GM10248 (cell line): ENCODE data around the gene GSTM4.
"Not testable (repeated sequence)": the region's sequence is repeated elsewhere in the genome, so short reads cannot be mapped to it uniquely, and the experiment has no call there.

Experiments
- CTCF ChIA-PET: fragments of 300-600 bp; sonication (Branson Sonifier 250); formaldehyde crosslinking; extraction: SDS; loops from one replicate; lab custom pipeline; 2021; ENCODE audit warnings: antibody characterized with exemption; lab: Yijun Ruan, JAX
- POLR2A ChIA-PET: fragments of 350-650 bp; sonication (Branson Sonifier 250); formaldehyde crosslinking; extraction: SDS; loops from one replicate; lab custom pipeline; 2020; ENCODE audit warnings: antibody characterized with exemption; lab: Yijun Ruan, JAX
- DNase-seq: peaks from one replicate; pipeline ENCODE4 v3.0.0; 2012; ENCODE audit errors: extremely low spot score
- TF ChIP-seq, protein P1 (sequence below): IDR thresholded peaks from 2 replicates; pipeline ENCODE4 v1.5.1; 2012; ENCODE audit warnings: mild to moderate bottlenecking, low read depth; ENCODE audit errors: extremely low read depth, missing control alignments, control extremely low read depth

GSTM4 gene

DNA sequence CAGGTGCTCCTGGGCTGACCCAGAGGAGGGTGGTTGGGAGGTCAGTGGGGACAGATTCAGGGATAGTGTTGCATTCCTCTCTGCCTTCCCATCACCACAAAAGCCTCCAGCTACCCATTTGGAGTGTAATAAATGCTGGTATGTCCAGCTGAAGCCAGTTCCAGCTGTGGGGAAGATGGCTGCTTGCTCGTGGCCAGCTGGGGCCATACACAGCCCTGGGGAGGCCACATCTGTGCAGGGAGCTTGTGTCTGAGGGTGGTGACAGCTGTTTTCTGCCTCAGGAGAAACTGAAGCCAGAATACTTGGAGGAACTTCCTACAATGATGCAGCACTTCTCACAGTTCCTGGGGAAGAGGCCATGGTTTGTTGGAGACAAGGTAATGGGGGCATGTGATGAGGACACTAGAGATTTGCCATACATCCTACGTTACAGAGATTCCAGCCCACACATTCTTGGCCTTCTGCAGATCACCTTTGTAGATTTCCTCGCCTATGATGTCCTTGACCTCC lies 2.7 kb downstream of the GSTM4 start:
- ChIA-PET POLR2A (interaction anchor here (0.7 kb wide), 1 partner anchor 109 kb away, joined by 3 read pairs; no protein-coding TSS in a partner anchor), CTCF (interaction anchor here (1.2 to 9.3 kb wide), 3 partner anchors 9 to 19 kb away, joined by 3 to 108 read pairs (median 6); no protein-coding TSS in a partner anchor)
- TF ChIP-seq, protein P1, sequence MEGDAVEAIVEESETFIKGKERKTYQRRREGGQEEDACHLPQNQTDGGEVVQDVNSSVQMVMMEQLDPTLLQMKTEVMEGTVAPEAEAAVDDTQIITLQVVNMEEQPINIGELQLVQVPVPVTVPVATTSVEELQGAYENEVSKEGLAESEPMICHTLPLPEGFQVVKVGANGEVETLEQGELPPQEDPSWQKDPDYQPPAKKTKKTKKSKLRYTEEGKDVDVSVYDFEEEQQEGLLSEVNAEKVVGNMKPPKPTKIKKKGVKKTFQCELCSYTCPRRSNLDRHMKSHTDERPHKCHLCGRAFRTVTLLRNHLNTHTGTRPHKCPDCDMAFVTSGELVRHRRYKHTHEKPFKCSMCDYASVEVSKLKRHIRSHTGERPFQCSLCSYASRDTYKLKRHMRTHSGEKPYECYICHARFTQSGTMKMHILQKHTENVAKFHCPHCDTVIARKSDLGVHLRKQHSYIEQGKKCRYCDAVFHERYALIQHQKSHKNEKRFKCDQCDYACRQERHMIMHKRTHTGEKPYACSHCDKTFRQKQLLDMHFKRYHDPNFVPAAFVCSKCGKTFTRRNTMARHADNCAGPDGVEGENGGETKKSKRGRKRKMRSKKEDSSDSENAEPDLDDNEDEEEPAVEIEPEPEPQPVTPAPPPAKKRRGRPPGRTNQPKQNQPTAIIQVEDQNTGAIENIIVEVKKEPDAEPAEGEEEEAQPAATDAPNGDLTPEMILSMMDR = no peak
- DNase-seq = no peak

DNA sequence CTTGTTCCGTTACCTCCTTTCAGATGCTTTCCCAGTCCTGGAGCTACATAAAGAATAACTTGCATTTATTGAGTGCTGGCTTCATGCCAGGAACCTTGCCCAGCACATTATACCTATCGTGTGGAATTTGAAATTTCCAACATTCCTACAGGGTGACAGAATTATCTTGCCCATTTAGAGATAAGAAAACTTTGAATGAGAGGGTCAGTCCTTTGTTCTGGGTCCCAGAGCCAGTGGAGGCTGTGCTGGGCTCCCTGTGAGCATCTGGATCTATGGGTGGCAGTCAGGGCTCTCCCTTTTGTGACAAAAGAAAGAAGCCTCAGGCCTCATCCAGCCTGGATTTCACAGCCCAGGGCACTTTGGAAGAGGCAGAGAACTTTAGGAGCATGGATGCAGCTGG lies 3.2 kb downstream of the GSTM4 start:
- TF ChIP-seq, protein P1 = no peak
- CTCF ChIA-PET = interaction anchor here (1.1 to 9.3 kb wide), 3 partner anchors 10 to 19 kb away, joined by 3 to 108 read pairs (median 6); no protein-coding TSS in a partner anchor
- POLR2A ChIA-PET = no interaction called here
- DNase-seq = no peak

DNA sequence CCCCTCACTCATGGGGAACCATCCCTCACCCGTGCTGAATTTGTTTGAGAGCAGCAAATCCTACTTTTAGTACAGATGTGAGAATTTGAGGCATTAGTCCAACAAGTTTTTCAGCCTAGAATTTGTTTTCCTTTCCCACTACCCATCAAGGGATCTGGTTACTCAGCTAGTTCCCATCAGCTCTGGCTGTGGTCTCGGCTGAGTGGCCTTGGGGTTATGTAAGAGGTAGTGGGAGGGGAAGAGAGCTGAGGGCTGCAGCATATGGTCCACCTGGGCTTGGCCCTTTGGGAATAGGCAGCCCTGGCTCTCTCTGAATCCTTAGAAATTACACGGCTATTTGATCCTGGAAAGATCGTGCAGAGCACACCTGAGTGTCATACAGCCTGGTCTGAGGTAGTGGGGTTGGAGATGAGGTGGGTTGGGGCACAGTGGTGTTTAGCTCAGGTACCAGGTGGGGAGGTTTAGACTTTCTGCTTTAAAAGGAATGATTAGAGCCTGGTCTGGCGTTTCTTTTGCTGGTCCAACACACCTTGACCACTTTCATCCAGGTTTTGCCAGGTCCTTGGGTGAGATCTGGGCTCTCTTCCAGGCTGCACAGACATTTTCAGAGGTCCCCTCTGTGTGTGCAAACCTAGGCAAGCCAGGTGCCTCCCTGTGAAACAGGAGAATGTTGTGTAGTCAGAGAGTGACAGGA lies 4.2 kb downstream of the GSTM4 start:
- ChIA-PET POLR2A (no interaction called here), CTCF (interaction anchor here (0.6 to 9.3 kb wide), 5 partner anchors 9 to 166 kb away, joined by 3 to 108 read pairs (median 3); partner anchors contain the start of gene CYB561D1)
- DNase-seq = no peak

DNA sequence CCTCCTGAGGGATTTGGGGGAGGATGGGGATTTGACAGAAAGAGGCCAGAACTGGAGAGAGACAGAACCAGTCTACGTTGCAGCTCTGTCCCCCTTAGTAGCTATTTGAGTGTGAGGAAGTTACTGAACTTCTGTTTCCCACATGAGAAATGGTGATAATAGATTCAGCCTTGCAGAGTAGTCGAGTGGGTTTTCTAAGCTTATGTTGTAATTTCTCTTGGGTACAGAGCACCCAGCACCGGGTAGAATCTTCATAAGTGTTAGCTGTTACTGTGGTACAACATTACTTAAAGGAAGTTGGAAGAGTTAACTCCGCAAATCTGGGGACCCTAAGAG lies 4.8 kb downstream of the GSTM4 start:
- CTCF ChIA-PET = interaction anchor here (0.6 to 9.3 kb wide), 4 partner anchors 10 to 167 kb away, joined by 3 to 108 read pairs (median 3); partner anchors contain the start of gene CYB561D1
- POLR2A ChIA-PET, DNase-seq: not testable (repeated sequence)

More for the DNA sequence above, 4.2 kb downstream of the GSTM4 start:
- TF ChIP-seq, protein P1 = no peak

DNA sequence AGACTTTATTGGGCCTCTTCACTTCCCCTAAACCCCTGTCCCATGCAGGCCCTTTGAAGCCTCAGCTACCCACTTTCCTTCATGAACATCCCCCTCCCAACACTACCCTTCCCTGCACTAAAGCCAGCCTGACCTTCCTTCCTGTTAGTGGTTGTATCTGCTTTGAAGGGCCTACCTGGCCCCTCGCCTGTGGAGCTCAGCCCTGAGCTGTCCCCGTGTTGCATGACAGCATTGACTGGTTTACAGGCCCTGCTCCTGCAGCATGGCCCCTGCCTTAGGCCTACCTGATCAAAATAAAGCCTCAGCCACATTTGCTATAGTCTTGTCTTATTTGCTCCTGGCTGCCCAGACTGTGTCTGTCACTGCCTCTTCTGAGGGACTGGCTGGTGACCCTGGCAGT lies 5.5 kb downstream of the GSTM4 start:
- no peak for DNase-seq
- POLR2A ChIA-PET = no interaction called here
- CTCF ChIA-PET = interaction anchor here (1.2 to 9.3 kb wide), 5 partner anchors 10 to 350 kb away, joined by 3 to 108 read pairs (median 6); partner anchors contain the start of gene AHCYL1
- TF ChIP-seq, protein P1 = no peak

DNA sequence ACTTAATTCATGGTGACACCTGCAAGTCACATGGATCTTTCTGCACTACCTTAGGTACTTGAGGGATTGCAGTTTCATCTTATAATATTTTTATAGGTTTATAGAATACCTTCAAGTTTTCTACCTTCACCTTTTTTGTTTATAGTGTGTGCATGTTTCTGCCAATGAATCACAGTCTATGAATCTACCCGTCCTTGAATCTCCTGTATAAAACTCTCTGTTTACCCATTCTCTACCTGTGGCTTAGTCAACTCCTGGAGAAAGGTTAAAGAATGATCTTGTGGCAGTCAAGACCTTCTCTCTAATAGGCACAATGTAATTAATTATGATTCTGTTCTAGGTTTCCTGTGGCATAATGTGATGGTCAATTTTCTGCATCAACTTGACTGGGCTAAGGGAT lies 8.8 kb downstream of the GSTM4 start:
- CTCF ChIA-PET = no interaction called here
- POLR2A ChIA-PET = no interaction called here
- TF ChIP-seq, protein P1 = no peak
- no peak for DNase-seq

DNA sequence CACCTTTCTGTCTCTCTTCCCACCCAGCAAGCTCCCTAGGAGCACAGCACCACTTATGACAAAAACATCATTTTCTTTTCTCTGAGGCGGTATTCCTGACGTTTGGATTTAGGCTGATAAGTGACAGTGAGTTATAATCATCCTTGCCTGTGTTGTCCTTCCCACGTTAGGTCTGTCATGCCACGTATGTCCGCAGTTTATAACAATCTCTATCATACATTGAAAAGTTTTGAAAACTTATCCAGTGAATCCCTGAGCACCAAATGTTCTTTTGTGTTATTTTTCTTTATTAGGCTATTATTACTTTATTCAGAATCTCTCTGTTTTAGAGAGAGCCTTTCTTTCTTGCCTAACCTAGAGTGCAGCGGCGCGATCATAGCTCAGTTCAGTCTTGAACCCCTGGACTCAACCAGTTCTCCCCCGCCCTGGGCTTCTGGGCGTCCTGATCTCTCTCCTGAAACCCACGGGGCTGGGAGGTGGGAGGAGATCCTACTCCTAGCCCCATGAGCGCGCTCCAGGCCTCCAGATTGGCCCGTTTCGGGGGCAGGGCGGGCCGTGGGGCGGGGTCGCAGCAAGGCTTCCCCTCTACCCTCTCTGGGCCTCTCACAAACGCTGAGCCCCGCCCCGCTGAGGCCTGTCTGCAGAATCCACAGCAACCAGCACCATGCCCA lies 11.7 kb downstream of the GSTM4 start, which contains the start of gene GSTM2:
GSTM2 (plus strand) TSS at position 606 of the 671 bp plus-strand sequence; CDS start at position 665, 59 bp downstream.
- CTCF ChIA-PET = interaction anchor here (0.7 to 3.7 kb wide), 5 partner anchors 18 to 317 kb away, joined by 3 to 18 read pairs (median 3); partner anchors contain the start of gene AHCYL1
- POLR2A ChIA-PET = no interaction called here

More for the DNA sequence above, 11.7 kb downstream of the GSTM4 start, which contains the start of gene GSTM2:
- TF ChIP-seq, protein P1 = no peak
- peak; percentile 87 for DNase-seq
